HEK293T (cell line): ENCODE data around the gene FOXA1.
A peak's percentile ranks its signal among the peaks of the same experiment; 100 is the strongest.

Experiments used
- BHLHE40 ChIP-seq: fragments of 450-650 bp; IDR thresholded peaks from 2 replicates; pipeline ENCODE4 v1.6.1; 2016; ENCODE audit warnings: mild to moderate bottlenecking, moderate library complexity, borderline replicate concordance
- ELF4 ChIP-seq: fragments of 450-650 bp; IDR thresholded peaks from 2 replicates; pipeline ENCODE4 v1.6.1; 2017; ENCODE audit warnings: antibody characterized with exemption
- FOXA1 ChIP-seq: fragments of 450-650 bp; IDR thresholded peaks from 2 replicates; pipeline ENCODE4 v1.6.1; 2016; ENCODE audit warnings: mild to moderate bottlenecking
- FOXM1 ChIP-seq: fragments of 450-650 bp; IDR thresholded peaks from 2 replicates; pipeline ENCODE4 v1.6.1; 2017; ENCODE audit warnings: mild to moderate bottlenecking, borderline replicate concordance
- HDGF ChIP-seq: fragments of 450-650 bp; IDR thresholded peaks from 2 replicates; pipeline ENCODE4 v1.6.1; 2017; ENCODE audit warnings: antibody characterized with exemption, borderline replicate concordance
- SP1 ChIP-seq: fragments of 450-650 bp; IDR thresholded peaks from 2 replicates; pipeline ENCODE4 v1.6.1; 2017
- ZNF384 ChIP-seq: fragments of 450-650 bp; IDR thresholded peaks from 2 replicates; pipeline ENCODE4 v1.6.1; 2016

GRCh38 chr14:37596790-37597472, 1.9 kb upstream of the FOXA1 start:
- TF ChIP-seq ELF4 (no peak), ZNF384 (0 out of 2 replicates have a peak, but pooled peaks have one; percentile 53), SP1 (no peak), FOXA1 (no peak), FOXM1 (no peak), HDGF (no peak), BHLHE40 (no peak)
